Endothelial cell (in vitro differentiated cells): ENCODE measurements around the gene OSTF1. TPM values are rescaled to one million over a fixed set of nuclear protein-coding genes. Genes with fewer than 3 reads are reported as not detected.

Experiments used
- DNase-seq: peaks from one replicate; pipeline ENCODE4 v3.0.0; 2021; ENCODE audit warnings: low spot score
- H3K27ac Mint-ChIP-seq: one replicate; pipeline ENCODE4 v1.8.0; 2021; ENCODE audit warnings: mixed read lengths, inconsistent platforms; ENCODE audit not compliant: unreplicated experiment
- H3K27me3 Mint-ChIP-seq: one replicate; pipeline ENCODE4 v1.8.0; 2021; ENCODE audit warnings: mild to moderate bottlenecking, moderate library complexity, mixed read lengths, inconsistent platforms; ENCODE audit not compliant: unreplicated experiment
- H3K36me3 Mint-ChIP-seq: one replicate; pipeline ENCODE4 v1.8.0; 2021; ENCODE audit warnings: mild to moderate bottlenecking, low read depth, mixed read lengths, inconsistent platforms; ENCODE audit not compliant: unreplicated experiment
- H3K4me1 Mint-ChIP-seq: one replicate; pipeline ENCODE4 v1.8.0; 2021; ENCODE audit warnings: mild to moderate bottlenecking, mixed read lengths, inconsistent platforms; ENCODE audit not compliant: unreplicated experiment
- H3K4me3 Mint-ChIP-seq: one replicate; pipeline ENCODE4 v1.8.0; 2021; ENCODE audit warnings: mild to moderate bottlenecking, mixed read lengths, inconsistent platforms; ENCODE audit not compliant: unreplicated experiment
- H3K9me3 Mint-ChIP-seq: one replicate; pipeline ENCODE4 v1.8.0; 2021; ENCODE audit warnings: mixed read lengths, inconsistent platforms; ENCODE audit not compliant: unreplicated experiment
- CTCF ChIP-seq: fragments of 200-600 bp; sonication (generic); IDR thresholded peaks from one replicate; pipeline ENCODE4 v1.5.0; 2021; ENCODE audit warnings: antibody characterized with exemption; ENCODE audit not compliant: unreplicated experiment
- total RNA-seq: library from RNA; stranded (reverse); fragmentation: NEBNext Ultra II Directional; extraction: Animal tissue kit (Norgen Biotek cat#: 25700); gene quantifications from one replicate; pipeline ENCODE4 v1.2.1, GENCODE V29; 2021; ENCODE audit not compliant: unreplicated experiment

Gene OSTF1
- total RNA-seq, 1 donor from 2014 or later, result 51.4 TPM

- Mint-ChIP-seq H3K9me3 (no peaks in the 10 kb centered on the region), H3K27ac (peak overlapping the region; percentile 73), H3K27me3 (peaks cover 6% of the 10 kb centered on the region), H3K4me3 (peak overlapping the region; percentile 24), H3K4me1 (peaks cover 37% of the 10 kb centered on the region), H3K36me3 (peaks cover 17% of the 10 kb centered on the region)
- no peak for TF ChIP-seq CTCF
- no peak for DNase-seq
Measured at GRCh38 chr9:75084081-75084672, 4.1 kb upstream of the OSTF1 start.

- peak overlapping the region; percentile 80 for H3K4me3 Mint-ChIP-seq
- no peaks in the 10 kb centered on the region for H3K9me3 Mint-ChIP-seq
- peaks cover 16% of the 10 kb centered on the region for H3K36me3 Mint-ChIP-seq
- H3K4me1 Mint-ChIP-seq, result peaks cover 49% of the 10 kb centered on the region
- TF ChIP-seq CTCF, result no peak
- H3K27ac Mint-ChIP-seq, result peak overlapping the region; percentile 86
- H3K27me3 Mint-ChIP-seq, result peaks cover 7% of the 10 kb centered on the region
- DNase-seq, result no peak
Measured at GRCh38 chr9:75085640-75086039, 2.7 kb upstream of the OSTF1 start.

GRCh38 chr9:75086541-75087288, 1.6 kb upstream of the OSTF1 start:
- Mint-ChIP-seq H3K27me3 (peaks cover 7% of the 10 kb centered on the region), H3K4me3 (peak overlapping the region; percentile 96), H3K4me1 (peaks cover 57% of the 10 kb centered on the region), H3K27ac (peak overlapping the region; percentile 94), H3K9me3 (no peaks in the 10 kb centered on the region), H3K36me3 (peaks cover 8% of the 10 kb centered on the region)
- no peak for TF ChIP-seq CTCF
- DNase-seq, result no peak

- H3K36me3 Mint-ChIP-seq, result peaks cover 3% of the 10 kb centered on the region
- H3K27me3 Mint-ChIP-seq, result peaks cover 7% of the 10 kb centered on the region
- TF ChIP-seq CTCF, result no peak
- peak overlapping the region; percentile 96 for H3K4me3 Mint-ChIP-seq
- H3K27ac Mint-ChIP-seq, result peak overlapping the region; percentile 94
- H3K4me1 Mint-ChIP-seq, result peaks cover 63% of the 10 kb centered on the region
- no peaks in the 10 kb centered on the region for H3K9me3 Mint-ChIP-seq
- no peak for DNase-seq
Measured at GRCh38 chr9:75087289-75087823, 958 bp upstream of the OSTF1 start.
